GM12872 (cell line): Measurements from ENCODE around the gene CGRRF1.

Experiments used
- TF ChIP-seq, protein P1 (sequence below): IDR thresholded peaks from 3 replicates; pipeline ENCODE4 v1.5.1; 2011; ENCODE audit warnings: low read depth, mild to moderate bottlenecking, low read length, moderate library complexity; ENCODE audit not compliant: insufficient read depth

CGRRF1 gene

DNA sequence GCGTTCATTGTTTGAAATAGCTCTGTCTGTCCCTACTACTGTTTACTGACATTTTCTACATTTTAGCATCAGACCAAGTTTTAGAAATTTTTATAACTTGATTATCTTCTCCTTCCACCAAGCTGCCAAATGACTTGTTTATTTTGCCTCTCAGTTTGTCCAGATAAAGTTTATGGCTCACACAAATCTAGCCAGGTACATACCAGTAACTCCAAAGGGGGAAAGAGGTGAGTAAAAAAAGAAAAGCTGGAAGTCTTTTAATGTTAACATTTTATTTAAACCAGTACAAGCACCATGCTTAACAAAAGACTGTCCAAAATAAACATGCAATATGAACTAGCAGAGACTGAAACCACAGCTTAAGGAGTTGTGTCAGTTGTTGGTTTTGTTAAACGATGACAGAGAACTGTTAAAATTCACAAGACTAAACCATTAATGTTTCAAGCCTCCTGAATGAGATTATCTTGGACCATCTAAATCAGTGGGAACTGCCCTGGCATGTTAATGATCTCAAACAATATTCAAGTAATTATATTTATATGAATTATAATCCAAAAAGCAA lies 35.4 kb upstream of the CGRRF1 start:
- TF ChIP-seq, protein P1, sequence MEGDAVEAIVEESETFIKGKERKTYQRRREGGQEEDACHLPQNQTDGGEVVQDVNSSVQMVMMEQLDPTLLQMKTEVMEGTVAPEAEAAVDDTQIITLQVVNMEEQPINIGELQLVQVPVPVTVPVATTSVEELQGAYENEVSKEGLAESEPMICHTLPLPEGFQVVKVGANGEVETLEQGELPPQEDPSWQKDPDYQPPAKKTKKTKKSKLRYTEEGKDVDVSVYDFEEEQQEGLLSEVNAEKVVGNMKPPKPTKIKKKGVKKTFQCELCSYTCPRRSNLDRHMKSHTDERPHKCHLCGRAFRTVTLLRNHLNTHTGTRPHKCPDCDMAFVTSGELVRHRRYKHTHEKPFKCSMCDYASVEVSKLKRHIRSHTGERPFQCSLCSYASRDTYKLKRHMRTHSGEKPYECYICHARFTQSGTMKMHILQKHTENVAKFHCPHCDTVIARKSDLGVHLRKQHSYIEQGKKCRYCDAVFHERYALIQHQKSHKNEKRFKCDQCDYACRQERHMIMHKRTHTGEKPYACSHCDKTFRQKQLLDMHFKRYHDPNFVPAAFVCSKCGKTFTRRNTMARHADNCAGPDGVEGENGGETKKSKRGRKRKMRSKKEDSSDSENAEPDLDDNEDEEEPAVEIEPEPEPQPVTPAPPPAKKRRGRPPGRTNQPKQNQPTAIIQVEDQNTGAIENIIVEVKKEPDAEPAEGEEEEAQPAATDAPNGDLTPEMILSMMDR = no peak

DNA sequence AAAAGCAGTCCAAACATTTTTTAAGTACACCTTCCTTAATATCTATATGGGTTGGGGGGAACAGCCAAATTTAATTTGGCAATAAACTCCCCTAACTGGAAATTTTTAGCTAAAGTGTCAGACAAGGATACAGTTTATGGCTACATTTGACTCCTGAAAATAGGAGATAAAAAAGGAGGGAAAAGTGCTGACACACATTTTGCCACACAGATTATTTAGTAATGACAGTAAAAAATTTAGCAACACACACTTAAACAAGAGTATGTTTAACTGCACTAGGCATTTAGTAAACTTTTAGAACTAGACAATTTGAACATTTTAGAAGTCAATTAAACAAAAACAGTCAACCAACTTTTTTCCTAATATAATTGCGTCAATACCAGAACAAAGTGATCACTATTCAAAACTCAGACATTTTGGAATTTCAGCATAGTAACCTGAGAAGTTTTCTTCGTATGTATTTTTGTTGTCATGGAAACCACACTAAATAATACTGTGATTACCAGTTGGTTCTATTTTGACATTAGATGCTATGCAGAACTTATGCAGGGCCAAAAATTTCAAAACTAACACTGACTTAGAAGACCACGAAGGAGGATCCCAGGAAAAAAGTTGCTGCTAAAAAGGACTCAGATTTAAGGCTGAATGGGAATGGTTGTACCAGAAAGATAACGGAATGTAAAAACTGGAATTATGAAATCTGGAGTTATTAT lies 34.4 kb upstream of the CGRRF1 start:
- TF ChIP-seq, protein P1 = no peak

DNA sequence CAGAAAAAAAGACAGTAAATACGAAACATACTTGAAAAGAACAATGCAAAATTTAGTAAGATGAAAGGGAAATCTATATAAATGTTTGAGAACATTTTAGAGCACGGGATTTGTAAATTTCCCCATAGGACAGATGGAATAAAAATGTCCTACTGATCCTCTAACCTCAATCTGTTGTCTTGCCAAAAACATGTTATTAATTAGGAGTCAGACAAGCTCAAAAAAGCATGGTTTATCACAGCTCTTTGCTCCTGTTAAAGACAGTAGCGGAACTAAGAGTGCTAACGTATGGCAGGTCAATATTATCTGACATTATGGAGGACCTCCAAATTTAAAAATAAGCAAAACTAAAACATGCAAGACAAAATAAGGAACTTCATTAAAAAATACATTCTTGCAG lies 33.8 kb upstream of the CGRRF1 start:
- TF ChIP-seq, protein P1 = no peak

DNA sequence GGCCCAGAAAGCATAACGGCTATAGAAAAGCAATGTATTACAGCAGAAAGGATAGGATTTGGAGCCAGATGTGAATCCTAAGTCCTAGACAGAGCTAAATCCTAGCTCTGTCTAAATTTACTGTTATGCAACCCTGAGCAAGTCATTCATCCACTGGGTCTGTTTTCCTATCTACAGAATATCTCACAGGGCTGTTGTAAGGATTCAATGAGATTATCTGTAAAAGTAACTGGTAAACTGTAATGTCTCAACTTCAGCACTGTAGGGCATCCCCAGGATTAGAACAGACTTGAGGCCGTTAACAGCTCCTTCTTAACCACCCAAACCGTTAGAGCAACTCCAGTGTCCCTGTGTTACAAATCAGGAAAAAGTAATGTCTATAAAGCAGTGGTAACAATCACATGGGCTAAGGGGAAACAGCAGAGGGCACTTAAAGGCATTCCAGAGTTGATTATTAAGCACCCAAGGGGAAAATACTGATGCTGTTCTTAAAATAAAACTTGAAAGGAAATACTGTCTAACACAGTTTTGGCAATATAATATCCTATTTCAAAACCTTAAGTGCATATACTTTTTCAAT lies 31.0 kb upstream of the CGRRF1 start:
- TF ChIP-seq, protein P1 = no peak

DNA sequence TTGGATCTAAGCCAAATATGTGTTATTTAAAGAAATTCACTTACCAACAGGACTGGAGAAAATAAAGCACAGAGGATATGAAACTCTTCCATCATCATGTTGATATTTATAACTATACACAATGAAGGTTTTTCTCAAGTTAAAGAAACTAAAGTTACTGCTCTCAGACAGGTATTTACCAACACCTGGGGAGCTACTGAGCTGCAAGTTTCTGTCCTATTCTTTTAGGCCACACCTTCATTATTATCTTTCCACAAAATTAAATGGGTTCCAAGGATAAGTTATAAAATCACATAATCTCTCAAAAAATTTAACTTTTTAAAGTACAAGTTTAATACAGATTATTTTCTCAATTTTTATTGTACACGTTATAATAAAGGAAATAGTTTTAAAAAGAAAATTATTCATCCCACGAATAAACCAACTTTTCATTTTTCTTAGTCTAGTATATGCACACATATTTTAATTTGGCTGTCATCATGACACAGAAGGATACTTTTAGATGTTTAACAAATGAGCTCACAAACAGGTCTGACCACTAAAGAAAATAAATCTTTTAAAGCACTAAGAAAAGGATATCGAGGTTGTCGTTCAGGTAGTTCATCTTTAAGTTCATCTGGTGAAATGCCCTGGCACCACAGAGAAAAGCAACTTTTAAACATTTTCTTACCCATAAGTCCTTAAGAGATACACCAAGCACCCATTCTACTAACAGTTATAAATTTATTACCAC lies 28.7 kb upstream of the CGRRF1 start:
- TF ChIP-seq, protein P1 = no peak

DNA sequence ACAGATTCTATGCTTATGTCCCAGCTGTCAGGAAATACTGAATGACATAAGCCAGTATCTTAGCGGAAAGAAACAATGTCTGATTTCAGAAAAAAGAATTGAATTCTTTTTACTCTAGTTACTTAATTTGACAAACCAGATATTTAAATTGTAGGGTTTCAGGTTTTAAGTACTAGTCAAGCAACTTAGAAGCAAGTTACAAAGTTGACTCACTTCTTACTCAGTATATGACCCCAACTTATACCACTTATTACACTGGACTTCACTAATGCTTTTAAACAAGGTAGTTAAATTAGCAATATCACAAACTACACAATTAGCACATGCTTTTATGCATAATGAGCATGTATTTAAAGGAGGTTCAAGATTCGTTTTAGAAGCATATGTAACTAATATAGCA lies 28.0 kb upstream of the CGRRF1 start:
- TF ChIP-seq, protein P1 = no peak

DNA sequence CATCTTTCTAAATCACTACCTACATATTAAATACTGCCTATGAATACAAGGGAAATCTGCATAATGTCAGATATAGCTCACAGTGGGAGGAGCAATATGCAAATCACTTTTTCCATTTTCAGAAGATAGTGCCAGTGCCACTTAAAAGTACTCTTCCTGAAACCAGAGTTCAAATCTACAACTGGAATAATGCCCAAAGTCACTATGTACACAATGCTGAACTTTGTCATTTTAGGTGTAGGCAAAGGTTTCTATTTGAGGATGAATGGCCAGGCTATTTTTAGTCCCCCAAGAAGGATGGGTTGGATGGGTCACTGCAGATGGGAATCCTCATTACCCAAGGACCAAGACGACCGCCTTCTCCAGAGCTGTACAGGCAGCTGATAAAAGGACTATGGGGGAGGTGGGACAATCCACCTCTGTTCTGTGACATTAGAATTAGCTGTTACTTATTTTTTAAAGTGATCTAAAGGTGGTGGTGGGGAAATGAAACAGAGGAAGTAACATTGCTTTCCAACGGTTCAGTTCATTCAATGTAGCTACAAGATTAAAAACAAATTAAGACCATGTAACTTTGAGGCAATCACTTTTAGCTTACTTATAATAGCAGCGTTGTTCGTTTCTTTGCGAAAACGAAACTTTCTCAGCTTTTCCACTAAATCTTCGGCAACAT lies 26.5 kb upstream of the CGRRF1 start:
- TF ChIP-seq, protein P1 = no peak
